Neuronal stem cell (in vitro differentiated cells): ENCODE data around the gene OSBPL6.

ENCODE experiments used
- DNase-seq: peaks from one replicate; pipeline ENCODE4 v3.0.0-alpha.2; 2013; ENCODE audit warnings: low spot score
- H2AFZ ChIP-seq: one replicate; pipeline ENCODE4 v1.6.1; 2013; ENCODE audit warnings: mild to moderate bottlenecking, low read length, inconsistent platforms
- H2AK5ac ChIP-seq: 2 replicates; pipeline ENCODE4 v1.6.1; 2013; ENCODE audit warnings: low read depth, mild to moderate bottlenecking, inconsistent platforms, low read length, moderate library complexity, mixed read lengths
- H2BK120ac ChIP-seq: 2 replicates; pipeline ENCODE4 v1.6.1; 2013; ENCODE audit warnings: low read depth, mild to moderate bottlenecking, inconsistent platforms, low read length, moderate library complexity, mixed read lengths
- H2BK12ac ChIP-seq: one replicate; pipeline ENCODE4 v1.6.1; 2013; ENCODE audit warnings: low read length, inconsistent platforms
- H2BK15ac ChIP-seq: 2 replicates; pipeline ENCODE4 v1.6.1; 2013; ENCODE audit warnings: mild to moderate bottlenecking, low read length, inconsistent platforms, mixed read lengths
- H2BK5ac ChIP-seq: one replicate; pipeline ENCODE4 v1.6.1; 2013; ENCODE audit warnings: inconsistent platforms, mild to moderate bottlenecking, low read length, moderate library complexity
- H3K14ac ChIP-seq: one replicate; pipeline ENCODE4 v1.6.1; 2013; ENCODE audit warnings: low read length, inconsistent platforms
- H3K18ac ChIP-seq: 2 replicates; pipeline ENCODE4 v1.6.1; 2013; ENCODE audit warnings: low read length, inconsistent platforms
- H3K23ac ChIP-seq: 2 replicates; pipeline ENCODE4 v1.6.1; 2013; ENCODE audit warnings: low read depth, mild to moderate bottlenecking, mixed read lengths, low read length, inconsistent platforms; ENCODE audit not compliant: poor library complexity
- H3K27ac ChIP-seq: replicated peaks from 3 replicates; pipeline ENCODE4 v1.5.1; 2013; ENCODE audit warnings: low read length, inconsistent platforms
- H3K27me3 ChIP-seq, 3 experiments: 2 replicates each; pipeline ENCODE4 v1.6.1; 2013; ENCODE audit warnings: low read length in 3 of 3, mild to moderate bottlenecking in 2 of 3, inconsistent platforms in 1 of 3, low read depth in 1 of 3, mixed read lengths in 1 of 3, moderate library complexity in 1 of 3; ENCODE audit not compliant: control insufficient read depth in 3 of 3, insufficient read depth in 3 of 3
- H3K36me3 ChIP-seq, 2 donors: replicated peaks in 1 of 2; 2 replicates each; pipeline ENCODE4 v1.6.1; 2013; ENCODE audit warnings: low read length in 2 of 2; ENCODE audit not compliant: control insufficient read depth in 2 of 2, insufficient read depth in 2 of 2
- H3K4ac ChIP-seq: 2 replicates; pipeline ENCODE4 v1.6.1; 2013; ENCODE audit warnings: inconsistent platforms, mild to moderate bottlenecking, low read length, moderate library complexity
- H3K4me1 ChIP-seq, 2 donors: 1 replicate in 1 of 2; 2 replicates in 1 of 2; pipeline ENCODE4 v1.6.1; 2013; ENCODE audit warnings: low read length in 2 of 2, low read depth in 1 of 2; ENCODE audit not compliant: control insufficient read depth in 2 of 2, insufficient read depth in 1 of 2
- H3K4me2 ChIP-seq: one replicate; pipeline ENCODE4 v1.6.1; 2013; ENCODE audit warnings: mild to moderate bottlenecking, low read length, inconsistent platforms; ENCODE audit not compliant: insufficient read depth, poor library complexity, severe bottlenecking
- H3K4me3 ChIP-seq, 2 donors: 2 replicates each; pipeline ENCODE4 v1.5.1; 2013; ENCODE audit warnings: low read length in 2 of 2, mild to moderate bottlenecking in 2 of 2, inconsistent platforms in 1 of 2, moderate library complexity in 1 of 2
- H3K79me1 ChIP-seq: one replicate; pipeline ENCODE4 v1.6.1; 2013; ENCODE audit warnings: low read depth, mild to moderate bottlenecking, inconsistent platforms, low read length, moderate library complexity
- H3K9ac ChIP-seq: one replicate; pipeline ENCODE4 v1.6.1; 2013; ENCODE audit warnings: mild to moderate bottlenecking, low read depth, low read length, inconsistent platforms; ENCODE audit not compliant: poor library complexity
- H3K9me3 ChIP-seq, 2 donors: replicated peaks in 1 of 2; 2 replicates each; pipeline versions ENCODE3 to v1.6.1; 2013; ENCODE audit warnings: low read length in 2 of 2, mild to moderate bottlenecking in 2 of 2, inconsistent platforms in 1 of 2, low read depth in 1 of 2, mixed read lengths in 1 of 2, moderate library complexity in 1 of 2; ENCODE audit not compliant: control insufficient read depth in 2 of 2, insufficient read depth in 1 of 2
- H4K8ac ChIP-seq: one replicate; pipeline ENCODE4 v1.6.1; 2013; ENCODE audit warnings: low read depth, mild to moderate bottlenecking, inconsistent platforms, low read length, moderate library complexity
- H4K91ac ChIP-seq: one replicate; pipeline ENCODE4 v1.6.1; 2013; ENCODE audit warnings: low read length, low read depth, mild to moderate bottlenecking, inconsistent platforms; ENCODE audit not compliant: poor library complexity
- WGBS, 2 donors: extraction: QIAGEN DNeasy Blood & Tissue Kit; methylation state at CpG; one replicate each; pipeline ENCODE4 v1.1.7; 2013; ENCODE audit warnings: missing lambda C conversion rate in 2 of 2, mixed read lengths in 1 of 2; ENCODE audit not compliant: insufficient read length in 2 of 2, insufficient replicate concordance in 1 of 2; ENCODE audit errors: extremely low coverage in 2 of 2; 5-methylcytosine and 5-hydroxymethylcytosine counted together

Gene OSBPL6

GRCh38 chr2:178160601-178161000, 33.7 kb upstream of the OSBPL6 start:
- Histone ChIP-seq H2BK15ac (no peak overlapping the region), H4K8ac (no peak overlapping the region), H2BK12ac (no peak overlapping the region), H3K36me3 (no peaks in the 10 kb centered on the region), H3K14ac (no peak overlapping the region), H3K9me3 (no peaks in the 10 kb centered on the region), H3K27ac (no peak overlapping the region), H3K4me2 (no peak overlapping the region), H2AFZ (no peak overlapping the region), H2AK5ac (no peak overlapping the region), H3K27me3 (peaks cover 0 to 2% (median 0%) of the 10 kb centered on the region in 3 experiments), H3K23ac (no peak overlapping the region), H3K9ac (no peak overlapping the region), H3K4me1 (no peaks in the 10 kb centered on the region), H2BK120ac (no peak overlapping the region), H3K4me3 (no peak overlapping the region), H3K4ac (no peak overlapping the region), H3K18ac (no peak overlapping the region), H3K79me1 (no peaks in the 10 kb centered on the region), H4K91ac (no peak overlapping the region), H2BK5ac (no peak overlapping the region)
- DNase-seq: no peak
- WGBS, 2 donors: no CpG with 5 or more reads among the region's 1 CpG

- Histone ChIP-seq H3K4me1 (no peaks in the 10 kb centered on the region), H3K27ac (no peak overlapping the region), H3K4me2 (no peak overlapping the region), H2BK15ac (no peak overlapping the region), H3K9ac (no peak overlapping the region), H3K4me3 (no peak overlapping the region), H2BK5ac (no peak overlapping the region), H3K14ac (no peak overlapping the region), H3K27me3 (no peaks in the 10 kb centered on the region), H2AK5ac (no peak overlapping the region), H3K4ac (no peak overlapping the region), H3K18ac (no peak overlapping the region), H2BK12ac (no peak overlapping the region), H4K91ac (no peak overlapping the region), H2AFZ (no peak overlapping the region), H3K36me3 (no peaks in the 10 kb centered on the region), H3K23ac (no peak overlapping the region), H4K8ac (no peak overlapping the region), H3K79me1 (no peaks in the 10 kb centered on the region), H3K9me3 (no peaks in the 10 kb centered on the region), H2BK120ac (no peak overlapping the region)
- no CpG with 5 or more reads among the region's 4 CpGs for WGBS, 2 donors
- DNase-seq: no peak
These were observed 30.9 kb upstream of the OSBPL6 start for GRCh38 chr2:178163395-178163794.

GRCh38 chr2:178163911-178164310, 30.4 kb upstream of the OSBPL6 start:
- Histone ChIP-seq H2BK120ac (no peak overlapping the region), H2AFZ (no peak overlapping the region), H3K79me1 (no peaks in the 10 kb centered on the region), H3K27ac (no peak overlapping the region), H2AK5ac (no peak overlapping the region), H3K9ac (no peak overlapping the region), H3K14ac (no peak overlapping the region), H2BK5ac (no peak overlapping the region), H4K8ac (no peak overlapping the region), H3K23ac (no peak overlapping the region), H2BK15ac (no peak overlapping the region), H3K4me1 (no peaks in the 10 kb centered on the region), H3K27me3 (no peaks in the 10 kb centered on the region), H4K91ac (no peak overlapping the region), H2BK12ac (no peak overlapping the region), H3K4ac (no peak overlapping the region), H3K36me3 (no peaks in the 10 kb centered on the region), H3K4me3 (no peak overlapping the region), H3K9me3 (no peaks in the 10 kb centered on the region), H3K18ac (no peak overlapping the region), H3K4me2 (no peak overlapping the region)
- no peak for DNase-seq
- WGBS, 2 donors: no CpG with 5 or more reads among the region's 1 CpG

DNA sequence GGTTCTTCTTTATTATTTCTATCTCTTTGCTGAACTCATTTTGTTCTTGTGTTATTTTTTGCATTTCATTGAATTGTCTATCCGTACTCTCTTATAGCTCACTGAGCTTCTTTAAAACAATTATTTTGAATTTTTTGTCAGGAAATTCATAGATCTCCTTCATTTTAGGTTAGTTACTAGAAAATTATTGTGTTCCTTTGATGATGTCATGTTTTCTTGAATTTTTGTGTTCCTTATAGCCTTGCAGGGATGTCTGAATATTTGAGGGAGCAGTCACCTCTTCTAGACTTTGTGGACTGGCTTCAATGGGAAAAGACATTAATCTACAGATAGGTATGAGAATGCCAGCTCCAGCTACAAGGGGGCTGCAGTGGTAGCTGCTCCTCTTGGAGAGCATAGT, 20.7 kb upstream of the OSBPL6 start:
- Histone ChIP-seq H3K4me2 (no peak overlapping the region), H3K4me3 (no peak overlapping the region), H2BK12ac (no peak overlapping the region), H3K36me3 (no peaks in the 10 kb centered on the region), H2BK15ac (no peak overlapping the region), H2BK5ac (no peak overlapping the region), H3K9me3 (no peaks in the 10 kb centered on the region), H3K4me1 (no peaks in the 10 kb centered on the region), H3K27me3 (peaks cover 0 to 6% (median 0%) of the 10 kb centered on the region in 3 experiments), H3K79me1 (no peaks in the 10 kb centered on the region), H3K14ac (no peak overlapping the region), H3K18ac (no peak overlapping the region), H3K23ac (no peak overlapping the region), H2AK5ac (no peak overlapping the region), H2BK120ac (no peak overlapping the region), H3K27ac (no peak overlapping the region), H3K4ac (no peak overlapping the region), H2AFZ (no peak overlapping the region), H4K91ac (no peak overlapping the region), H4K8ac (no peak overlapping the region), H3K9ac (no peak overlapping the region)
- WGBS, 2 donors: no CpG with 5 or more reads among the region's 1 CpG
- DNase-seq: no peak
